Measurements from ENCODE around the gene DPP6. TPM values are rescaled to one million over a fixed set of nuclear protein-coding genes. Genes with fewer than 3 reads are reported as not detected.

DPP6 gene
- total RNA-seq, 4 donors from 2014 or later = 13.4 to 33.2 (median 26.8) TPM

DNA sequence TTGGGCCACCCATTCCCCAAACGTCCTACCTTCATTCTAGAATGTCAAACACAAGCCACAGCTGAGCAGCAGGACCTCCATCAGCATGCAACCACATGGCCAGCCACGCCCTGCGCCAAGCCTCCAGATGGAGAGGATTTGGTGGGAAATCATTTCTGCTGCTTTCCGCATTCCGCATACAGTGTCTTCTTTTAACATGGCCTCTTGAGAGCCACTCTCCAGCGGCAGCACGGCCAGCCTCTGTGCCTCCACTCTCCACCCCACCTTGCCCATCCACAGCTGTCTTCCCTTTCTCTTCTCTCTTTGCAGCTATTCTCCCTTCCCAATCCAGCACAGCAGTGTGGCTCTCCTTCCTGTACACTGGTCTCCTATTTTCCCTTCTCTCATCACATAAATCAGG is 561.6 kb downstream of the DPP6 start:
- Histone ChIP-seq H3K4me3 (no peak overlapping the region), H3K4me1 (no peaks in the 10 kb centered on the region), H3K27me3 (no peaks in the 10 kb centered on the region), H3K9me3 (no peaks in the 10 kb centered on the region), H3K27ac (replicated peaks in 1 of 4) (no peak overlapping the region), H3K36me3 (no peaks in the 10 kb centered on the region)
- intact Hi-C loops (cut with DNase I) = no loop called here
- WGBS = 83% methylated on average over 7 of the region's 7 CpGs
- peak; percentile 74 for DNase-seq (ENCODE audit: extremely low spot score)
- TF ChIP-seq, protein P1, sequence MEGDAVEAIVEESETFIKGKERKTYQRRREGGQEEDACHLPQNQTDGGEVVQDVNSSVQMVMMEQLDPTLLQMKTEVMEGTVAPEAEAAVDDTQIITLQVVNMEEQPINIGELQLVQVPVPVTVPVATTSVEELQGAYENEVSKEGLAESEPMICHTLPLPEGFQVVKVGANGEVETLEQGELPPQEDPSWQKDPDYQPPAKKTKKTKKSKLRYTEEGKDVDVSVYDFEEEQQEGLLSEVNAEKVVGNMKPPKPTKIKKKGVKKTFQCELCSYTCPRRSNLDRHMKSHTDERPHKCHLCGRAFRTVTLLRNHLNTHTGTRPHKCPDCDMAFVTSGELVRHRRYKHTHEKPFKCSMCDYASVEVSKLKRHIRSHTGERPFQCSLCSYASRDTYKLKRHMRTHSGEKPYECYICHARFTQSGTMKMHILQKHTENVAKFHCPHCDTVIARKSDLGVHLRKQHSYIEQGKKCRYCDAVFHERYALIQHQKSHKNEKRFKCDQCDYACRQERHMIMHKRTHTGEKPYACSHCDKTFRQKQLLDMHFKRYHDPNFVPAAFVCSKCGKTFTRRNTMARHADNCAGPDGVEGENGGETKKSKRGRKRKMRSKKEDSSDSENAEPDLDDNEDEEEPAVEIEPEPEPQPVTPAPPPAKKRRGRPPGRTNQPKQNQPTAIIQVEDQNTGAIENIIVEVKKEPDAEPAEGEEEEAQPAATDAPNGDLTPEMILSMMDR (IDR thresholded peaks at IDR 0.05) = no peak
- TF ChIP-seq EP300 (IDR thresholded peaks at IDR 0.05) (no peak), POLR2A (IDR thresholded peaks at IDR 0.05; ENCODE audit: low read depth) (no peak), POLR2AphosphoS5 (IDR thresholded peaks at IDR 0.05) (no peak)

DNA sequence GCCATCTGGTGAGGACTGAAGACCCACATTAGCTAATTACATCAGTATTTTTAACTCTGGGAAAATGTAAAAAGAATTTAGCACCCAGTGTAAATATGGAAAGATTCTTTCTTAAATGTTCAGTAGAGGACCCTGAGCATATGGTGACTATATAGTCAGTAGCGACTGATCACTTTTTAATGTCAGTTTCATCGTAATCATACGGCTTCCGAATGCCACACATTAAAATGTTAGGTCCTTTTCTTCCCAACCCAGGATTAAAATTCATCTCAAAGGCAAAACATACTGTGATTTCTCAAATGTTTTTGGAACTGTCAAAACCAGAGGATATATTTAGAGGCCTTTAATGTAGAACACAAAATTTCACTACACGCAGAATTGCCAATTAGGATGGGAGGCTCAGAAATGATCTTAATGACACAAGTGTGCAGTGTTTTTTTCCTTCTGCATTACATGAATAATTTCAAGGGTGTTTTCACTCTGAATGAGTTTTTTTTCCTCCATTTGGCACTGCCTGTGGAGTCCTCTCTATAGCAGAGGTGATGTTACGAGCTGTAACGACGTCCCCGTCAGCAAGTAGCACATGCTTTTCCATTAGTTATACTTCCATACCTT is 568.0 kb downstream of the DPP6 start:
- no peaks in the 10 kb centered on the region for H3K9me3 ChIP-seq
- no peak overlapping the region for H3K27ac ChIP-seq (replicated peaks in 1 of 4)
- H3K36me3 ChIP-seq = no peaks in the 10 kb centered on the region
- H3K27me3 ChIP-seq = no peaks in the 10 kb centered on the region
- no peaks in the 10 kb centered on the region for H3K4me1 ChIP-seq
- 87% methylated on average over 9 of the region's 9 CpGs for WGBS
- DNase-seq (ENCODE audit: extremely low spot score) = no peak
- H3K4me3 ChIP-seq = no peak overlapping the region
- intact Hi-C loops (cut with DNase I) = no loop called here
- TF ChIP-seq POLR2A (IDR thresholded peaks at IDR 0.05; ENCODE audit: low read depth) (no peak), EP300 (IDR thresholded peaks at IDR 0.05) (no peak), POLR2AphosphoS5 (IDR thresholded peaks at IDR 0.05) (no peak)
- TF ChIP-seq, protein P1 (IDR thresholded peaks at IDR 0.05) = no peak

DNA sequence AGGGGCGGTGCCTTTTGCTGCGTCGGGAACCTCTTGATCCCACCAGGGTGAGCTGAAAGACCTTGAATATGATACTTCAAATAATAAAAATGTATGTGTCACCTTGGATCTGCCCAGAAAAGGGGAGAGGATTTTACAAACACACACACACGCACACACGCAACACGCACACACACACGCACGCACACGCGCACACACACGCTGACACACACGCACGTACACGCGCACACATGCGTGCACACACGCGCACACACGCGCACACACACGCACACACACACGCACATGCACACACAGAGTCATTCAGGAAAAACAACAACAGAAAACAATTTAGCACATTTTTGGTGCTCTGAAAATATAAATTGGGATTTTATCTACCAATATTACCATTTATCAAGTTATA is 571.2 kb downstream of the DPP6 start:
- intact Hi-C loops (cut with DNase I) = no loop called here
- TF ChIP-seq EP300 (IDR thresholded peaks at IDR 0.05) = no peak
- TF ChIP-seq POLR2AphosphoS5 (IDR thresholded peaks at IDR 0.05) = no peak
- TF ChIP-seq, protein P1 (IDR thresholded peaks at IDR 0.05) = no peak
- no peak for TF ChIP-seq POLR2A (IDR thresholded peaks at IDR 0.05; ENCODE audit: low read depth)
- H3K36me3 ChIP-seq = no peaks in the 10 kb centered on the region
- WGBS = 79% methylated on average over 22 of the region's 22 CpGs
- H3K27me3 ChIP-seq = no peaks in the 10 kb centered on the region
- H3K9me3 ChIP-seq = no peaks in the 10 kb centered on the region
- no peak for DNase-seq (ENCODE audit: extremely low spot score)
- no peaks in the 10 kb centered on the region for H3K4me1 ChIP-seq
- H3K4me3 ChIP-seq = no peak overlapping the region
- H3K27ac ChIP-seq (replicated peaks in 1 of 4) = no peak overlapping the region

DNA sequence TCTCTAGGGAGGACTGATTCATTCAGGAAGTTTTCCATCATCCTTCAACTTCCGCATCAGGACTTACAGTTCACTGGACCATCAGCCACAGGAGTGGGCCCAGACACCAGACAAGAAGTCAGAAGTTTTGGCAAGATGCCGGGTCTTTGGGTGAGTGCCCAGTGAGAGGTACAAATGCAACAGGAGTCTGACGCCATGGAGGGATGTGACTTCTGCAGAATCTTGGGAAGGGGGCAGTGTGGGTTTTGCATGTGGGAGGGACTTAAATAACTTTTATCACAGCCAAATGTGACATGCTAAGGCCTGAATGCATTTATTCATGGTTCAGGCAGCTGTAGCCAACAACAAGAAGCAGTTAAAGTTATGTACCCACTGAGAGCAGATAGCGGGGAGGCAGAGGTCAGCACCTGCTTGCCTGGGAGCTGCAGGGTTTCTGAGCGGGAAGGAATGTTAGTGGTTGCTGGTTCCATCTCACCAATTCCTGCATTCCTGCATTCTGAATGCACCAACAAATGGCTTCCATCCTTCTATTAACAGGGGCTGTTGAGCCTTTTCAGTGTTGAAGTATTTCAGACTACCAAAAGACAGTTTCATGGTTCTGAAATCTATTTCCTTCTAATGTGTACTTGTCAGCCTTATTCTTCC is 575.6 kb downstream of the DPP6 start:
- no peak overlapping the region for H3K27ac ChIP-seq (replicated peaks in 1 of 4)
- intact Hi-C loops (cut with DNase I) = no loop called here
- 55% methylated on average over 5 of the region's 5 CpGs for WGBS
- no peak overlapping the region for H3K4me3 ChIP-seq
- DNase-seq (ENCODE audit: extremely low spot score) = peak; percentile 78
- no peaks in the 10 kb centered on the region for H3K36me3 ChIP-seq
- H3K27me3 ChIP-seq = no peaks in the 10 kb centered on the region
- TF ChIP-seq EP300 (IDR thresholded peaks at IDR 0.05) = no peak
- TF ChIP-seq POLR2A (IDR thresholded peaks at IDR 0.05; ENCODE audit: low read depth) = no peak
- no peak for TF ChIP-seq POLR2AphosphoS5 (IDR thresholded peaks at IDR 0.05)
- TF ChIP-seq, protein P1 (IDR thresholded peaks at IDR 0.05) = no peak
- H3K4me1 ChIP-seq = no peaks in the 10 kb centered on the region
- H3K9me3 ChIP-seq = no peaks in the 10 kb centered on the region
